NCI-H748 treated with DMSO at 0.1 percent for 48 hours (cell line): ENCODE measurements around the gene PXDC1.

Source experiments
- DNase-seq: peaks from one replicate; lab custom pipeline; 2025; lab: John Stamatoyannopoulos, UW

The PXDC1 gene, protein sequence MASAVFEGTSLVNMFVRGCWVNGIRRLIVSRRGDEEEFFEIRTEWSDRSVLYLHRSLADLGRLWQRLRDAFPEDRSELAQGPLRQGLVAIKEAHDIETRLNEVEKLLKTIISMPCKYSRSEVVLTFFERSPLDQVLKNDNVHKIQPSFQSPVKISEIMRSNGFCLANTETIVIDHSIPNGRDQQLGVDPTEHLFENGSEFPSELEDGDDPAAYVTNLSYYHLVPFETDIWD

DNA sequence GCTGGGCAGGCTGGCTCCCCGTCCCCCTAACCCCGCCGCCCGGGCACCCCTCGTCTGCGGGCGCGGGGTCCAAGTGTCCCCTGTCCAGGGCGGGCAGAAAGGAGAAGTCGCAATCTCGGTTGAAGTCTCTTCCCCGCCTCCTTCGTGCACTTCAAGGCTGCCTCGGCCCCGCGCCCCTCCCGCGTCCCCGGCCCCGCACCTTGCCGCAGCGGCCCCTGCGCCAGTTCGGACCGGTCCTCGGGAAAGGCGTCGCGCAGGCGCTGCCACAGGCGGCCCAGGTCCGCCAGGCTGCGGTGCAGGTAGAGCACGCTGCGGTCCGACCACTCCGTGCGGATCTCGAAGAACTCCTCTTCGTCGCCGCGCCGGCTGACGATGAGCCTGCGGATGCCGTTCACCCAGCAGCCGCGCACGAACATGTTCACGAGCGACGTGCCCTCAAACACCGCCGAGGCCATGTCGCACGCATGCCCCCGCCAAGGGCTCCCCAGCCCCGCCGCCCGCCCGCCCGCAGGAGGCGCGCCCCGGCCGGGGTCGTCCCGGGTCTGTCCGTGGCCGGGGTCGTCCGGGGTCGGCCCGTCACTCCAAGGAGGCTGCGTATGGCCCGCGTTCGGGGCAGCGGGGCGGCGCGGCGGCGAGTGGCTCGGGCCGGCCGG lies at the start of gene PXDC1:
Gene PXDC1 (minus strand): TSS at position 637 of the 653 bp plus-strand sequence. CDS start 182 bp downstream, at position 455.
- no peak for DNase-seq

DNA sequence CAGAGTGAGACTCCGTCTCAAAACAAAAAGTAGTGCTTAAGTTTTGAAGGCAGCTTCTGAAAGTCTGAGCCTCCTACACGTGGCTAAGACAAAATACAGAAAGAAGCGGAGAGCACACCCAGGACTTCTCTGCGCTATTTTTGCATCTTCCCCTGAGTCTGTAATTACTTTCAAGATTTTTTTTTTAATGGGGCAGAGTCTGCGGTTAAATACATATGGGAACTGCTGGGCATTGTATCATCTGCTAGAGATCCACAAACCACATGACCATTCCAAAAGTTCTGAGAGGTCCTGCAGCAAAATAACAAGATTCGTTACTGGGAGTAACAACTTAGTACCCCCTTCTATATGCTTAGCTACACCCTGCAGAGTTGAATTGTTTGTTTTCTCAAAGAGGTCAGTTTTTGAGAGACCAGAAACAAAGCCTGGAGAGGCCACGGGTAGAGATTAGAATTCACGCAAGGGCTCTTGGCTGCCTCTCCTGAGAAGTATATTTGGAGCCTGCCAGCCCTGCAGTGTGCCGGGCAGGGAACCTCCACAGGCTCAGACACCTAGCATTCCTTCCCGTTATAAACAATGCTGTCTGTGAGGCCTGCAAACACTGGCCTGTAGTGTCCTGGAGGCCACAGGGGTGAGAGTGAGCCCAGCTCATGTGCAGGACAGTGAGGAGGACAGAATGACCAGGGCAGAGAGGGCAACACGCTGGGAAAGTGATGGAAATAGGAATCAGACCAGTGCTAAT lies 49.5 kb upstream of the PXDC1 start:
- no peak for DNase-seq

DNA sequence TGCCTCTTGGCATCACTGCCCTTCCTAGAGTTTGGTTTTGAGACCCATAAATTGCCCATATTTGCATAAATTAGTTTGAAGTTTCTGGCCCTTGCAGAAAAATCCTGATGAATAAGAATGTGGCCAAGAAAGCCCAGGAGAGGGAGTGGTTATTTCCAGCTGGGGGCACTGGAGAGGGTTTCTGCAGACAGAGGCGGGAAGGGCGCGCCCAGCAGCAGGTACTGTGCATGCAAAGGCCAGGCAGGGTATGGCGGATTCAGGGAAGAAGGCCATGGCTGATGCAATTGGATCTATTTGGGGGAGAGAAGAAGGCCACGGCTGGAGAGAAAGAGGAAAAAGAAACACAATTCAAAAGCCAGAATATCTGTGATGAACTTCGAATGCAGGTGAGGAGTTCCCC lies 48.2 kb upstream of the PXDC1 start:
- DNase-seq = no peak

DNA sequence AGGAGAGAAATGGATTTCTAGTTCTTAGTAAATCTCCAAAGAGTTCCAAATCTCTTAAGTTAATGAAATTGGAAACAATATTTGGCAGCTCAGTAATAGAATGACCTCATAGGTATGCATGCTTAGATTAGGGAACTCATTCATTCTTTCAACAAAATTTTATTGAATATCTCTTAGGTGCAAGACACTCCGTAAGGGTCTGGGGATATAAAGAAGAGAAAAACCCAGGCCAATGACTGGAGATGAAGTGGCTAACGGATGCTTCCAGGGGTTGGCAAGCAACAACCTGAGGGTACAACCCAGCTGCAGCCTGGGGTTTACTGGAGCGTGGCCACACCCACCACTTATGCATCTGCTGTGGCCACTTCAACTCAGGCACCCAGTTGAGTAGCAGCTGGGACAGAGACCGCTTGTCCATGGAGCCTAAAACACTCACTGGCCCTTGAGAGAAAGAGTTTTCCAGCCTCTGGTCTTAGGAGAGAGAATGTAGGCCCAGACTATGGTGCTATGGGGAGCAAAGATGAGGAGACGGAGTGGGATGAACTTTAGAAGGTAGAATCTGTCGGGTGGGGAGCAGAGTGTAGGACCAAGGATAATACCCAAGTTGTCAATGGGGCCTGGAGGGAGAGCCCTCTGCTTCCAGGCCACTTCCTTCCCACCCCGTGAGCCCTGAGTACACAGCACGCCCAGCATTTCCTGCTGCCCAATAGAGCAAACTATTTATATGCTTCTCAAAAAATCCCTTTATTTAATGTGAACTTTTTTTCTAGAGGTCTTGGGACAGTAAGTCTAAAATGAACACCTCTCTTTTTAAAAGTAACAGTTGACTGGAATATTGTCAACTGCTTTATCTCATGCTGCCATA lies 46.8 kb upstream of the PXDC1 start:
- DNase-seq = peak; percentile 30

DNA sequence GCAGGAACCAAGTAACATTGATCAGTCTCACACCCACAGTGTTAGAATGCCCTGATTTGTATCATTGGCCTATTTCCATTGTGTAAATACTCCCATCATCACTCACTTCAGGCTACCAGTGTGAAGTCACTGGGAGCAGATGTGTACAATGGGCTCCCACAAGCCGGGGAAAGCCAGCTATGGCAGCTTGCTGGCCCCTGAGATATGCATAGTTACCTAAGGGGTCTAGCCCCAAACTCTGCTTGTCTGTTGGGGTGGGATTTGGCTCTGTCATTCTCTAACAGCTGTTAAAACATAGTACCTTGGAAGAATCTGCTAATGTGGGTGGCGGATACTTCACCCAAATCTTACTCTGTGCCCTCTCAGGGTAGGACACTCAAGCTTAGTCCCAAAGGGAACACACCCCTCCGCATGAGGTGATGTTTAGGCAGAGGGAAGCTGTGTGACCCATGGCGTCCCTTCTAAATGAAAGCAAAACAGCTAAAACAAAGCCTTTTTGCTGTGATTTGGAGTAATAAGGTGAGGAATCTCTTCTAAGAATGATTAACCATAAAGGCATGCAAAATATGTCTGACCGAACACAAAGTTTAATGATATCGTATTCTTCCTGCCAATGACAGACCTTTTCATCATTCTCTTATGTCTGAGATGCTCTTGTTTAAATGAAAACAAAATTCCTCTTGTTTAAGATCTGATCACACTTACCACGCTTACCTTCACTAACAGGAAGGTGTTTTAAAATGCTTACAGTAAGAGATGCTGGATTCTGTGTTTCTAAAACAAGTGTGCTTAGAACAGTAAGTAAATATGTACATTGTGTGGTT lies 45.9 kb upstream of the PXDC1 start:
- DNase-seq = no peak

DNA sequence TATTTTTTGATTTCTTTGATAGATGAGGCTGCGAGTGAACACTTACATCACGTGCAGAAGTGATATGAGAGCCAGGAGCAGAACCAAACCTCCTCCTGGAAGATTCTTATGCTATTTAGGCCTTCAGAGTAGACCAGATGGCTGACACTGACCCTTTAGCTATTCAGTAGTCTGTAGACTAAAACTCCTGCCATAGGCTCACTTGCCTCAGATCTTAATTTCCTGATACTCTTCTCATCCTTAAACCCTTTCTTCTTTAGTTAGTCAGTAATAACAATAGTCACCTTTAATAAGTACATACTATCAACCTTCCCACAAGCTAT lies 45.2 kb upstream of the PXDC1 start:
- no peak for DNase-seq

DNA sequence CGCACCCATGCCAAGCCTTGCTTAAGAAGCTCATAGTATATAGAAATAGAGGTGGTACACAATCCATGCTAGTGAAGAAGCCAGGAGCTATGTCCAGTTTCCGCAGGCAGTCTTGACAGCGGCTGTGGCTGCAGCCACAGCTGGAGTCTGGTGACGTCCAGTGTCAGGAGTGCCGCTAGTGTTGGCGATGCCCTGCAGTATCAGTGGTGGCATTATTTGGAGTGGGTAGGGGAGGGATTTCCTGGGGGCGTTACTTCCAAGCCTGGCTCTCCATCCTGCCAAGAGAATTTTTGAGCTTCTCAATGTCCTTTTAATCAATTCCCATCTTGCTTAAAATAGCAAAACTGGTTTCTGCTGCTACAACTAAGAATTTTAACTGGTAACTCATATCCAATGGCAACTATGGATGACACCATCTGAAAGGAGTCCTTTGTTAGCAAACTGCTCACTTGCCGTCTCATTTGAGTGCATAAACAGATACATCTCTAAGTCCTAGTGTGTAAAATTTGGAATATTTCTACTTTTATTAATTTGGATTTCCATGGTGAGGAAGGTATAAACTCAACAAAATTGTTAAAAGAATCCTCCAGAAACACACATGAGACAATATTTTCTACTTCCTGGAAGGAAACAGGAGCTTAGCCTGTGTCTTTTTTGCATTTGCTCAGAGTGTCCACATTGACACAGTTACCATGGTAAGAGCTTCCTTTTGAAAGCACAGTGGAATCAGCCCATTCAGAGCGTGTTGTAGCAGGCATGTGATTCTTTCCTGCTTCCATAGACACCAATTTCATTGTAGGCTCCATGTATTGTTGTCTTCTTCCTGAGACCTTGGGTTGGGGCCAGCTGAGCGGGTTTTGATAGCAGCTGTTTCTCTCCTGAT lies 44.6 kb upstream of the PXDC1 start:
- DNase-seq = peak; percentile 11

DNA sequence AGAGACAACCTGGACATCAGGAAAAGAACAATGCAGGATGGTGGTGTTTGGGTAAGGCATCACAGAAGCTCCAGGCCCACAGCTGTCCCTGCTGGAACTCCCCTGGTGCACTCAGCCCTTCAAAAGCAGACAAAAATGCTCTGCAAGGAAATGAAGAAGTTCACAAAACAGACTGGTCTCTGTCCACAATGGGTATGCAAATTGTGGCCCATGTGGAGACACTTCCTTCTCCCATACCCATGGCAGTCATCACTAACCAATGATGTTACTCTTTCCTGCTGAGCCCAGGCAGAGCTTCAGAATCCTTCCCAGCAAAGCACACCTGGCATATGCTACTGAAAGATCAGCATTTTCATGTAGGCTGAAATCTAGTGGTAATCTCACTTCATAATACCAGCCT lies 42.6 kb upstream of the PXDC1 start:
- DNase-seq = no peak

DNA sequence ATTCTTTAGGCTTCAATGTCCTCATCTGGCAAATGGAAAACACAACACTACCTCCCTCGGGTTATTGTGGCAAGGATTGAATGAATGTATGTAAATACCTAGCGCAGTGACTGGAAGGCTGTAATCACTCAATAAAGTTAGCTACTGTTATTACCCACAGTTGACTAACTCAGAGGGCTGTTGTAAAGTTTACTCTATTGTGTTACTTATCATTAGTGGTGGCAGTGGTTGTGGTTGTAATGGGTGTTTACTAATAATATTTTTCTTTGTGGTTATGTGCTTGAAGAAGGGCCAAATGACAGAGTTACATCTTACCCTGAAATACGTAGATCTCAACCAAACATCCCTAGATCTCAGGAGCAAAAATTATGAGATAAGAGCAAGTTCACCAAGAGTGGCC lies 42.0 kb upstream of the PXDC1 start:
- no peak for DNase-seq

DNA sequence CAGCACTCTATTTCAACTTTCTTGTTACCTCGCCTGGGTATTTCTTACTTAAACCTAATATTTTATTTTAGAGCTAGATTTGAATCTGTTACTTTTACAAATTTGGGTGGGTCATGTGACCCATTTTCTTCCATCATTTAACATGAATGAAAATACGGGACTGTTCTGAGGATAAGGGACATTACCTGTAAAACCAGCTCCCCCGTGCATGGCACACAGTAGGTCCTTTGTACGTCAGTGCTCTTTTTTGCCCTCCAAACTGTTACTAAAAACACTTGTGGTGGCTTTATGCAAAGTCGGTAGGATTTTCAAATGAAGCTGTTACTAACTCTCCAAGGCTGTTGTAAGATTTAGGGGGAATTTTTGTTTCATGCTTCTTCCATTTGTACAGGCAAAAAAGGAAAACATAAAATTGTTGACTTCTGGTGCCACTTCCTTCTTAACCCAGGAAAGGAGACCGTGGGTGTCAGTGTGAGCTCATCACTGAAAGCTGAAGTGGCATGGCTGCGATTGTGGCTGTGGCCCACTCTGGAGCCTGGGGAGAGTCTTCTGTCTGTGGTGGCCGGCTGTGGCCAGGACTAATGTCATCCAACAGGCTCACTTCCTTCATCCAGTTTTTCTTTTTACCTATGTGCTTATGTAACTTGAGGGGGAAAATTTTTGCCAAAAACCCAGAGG lies 40.2 kb upstream of the PXDC1 start:
- no peak for DNase-seq

DNA sequence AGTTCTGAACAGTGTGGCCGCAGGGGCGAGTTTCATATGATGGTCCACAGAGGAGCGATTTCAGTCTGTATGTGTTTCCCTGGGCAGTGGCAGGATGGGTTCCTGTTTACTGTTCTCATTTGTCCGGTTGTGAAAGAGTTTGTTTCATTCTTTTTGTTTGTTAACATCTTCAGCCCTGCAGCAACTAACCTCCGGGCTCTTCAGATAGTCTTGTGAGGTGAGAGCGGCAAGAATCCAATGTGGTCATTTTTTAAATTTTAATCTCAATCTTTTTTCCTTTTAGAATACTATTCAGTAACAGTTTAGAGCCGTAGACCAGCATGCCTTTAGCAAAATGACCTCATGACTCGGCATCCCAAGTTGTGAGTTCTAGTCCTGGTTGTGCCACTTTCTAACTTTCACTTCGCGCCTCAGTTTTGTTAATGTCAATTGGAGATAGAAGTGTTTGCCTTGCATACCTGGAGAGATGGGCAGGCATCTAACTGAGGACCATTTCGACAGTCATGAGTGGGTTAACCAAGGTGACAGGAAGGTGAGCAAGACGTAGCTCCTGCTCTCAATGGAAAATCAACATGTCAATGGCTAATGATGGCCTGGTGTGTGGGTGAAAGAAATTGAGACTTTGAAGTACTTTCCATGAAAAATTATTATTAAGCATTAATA lies 38.5 kb upstream of the PXDC1 start:
- no peak for DNase-seq

DNA sequence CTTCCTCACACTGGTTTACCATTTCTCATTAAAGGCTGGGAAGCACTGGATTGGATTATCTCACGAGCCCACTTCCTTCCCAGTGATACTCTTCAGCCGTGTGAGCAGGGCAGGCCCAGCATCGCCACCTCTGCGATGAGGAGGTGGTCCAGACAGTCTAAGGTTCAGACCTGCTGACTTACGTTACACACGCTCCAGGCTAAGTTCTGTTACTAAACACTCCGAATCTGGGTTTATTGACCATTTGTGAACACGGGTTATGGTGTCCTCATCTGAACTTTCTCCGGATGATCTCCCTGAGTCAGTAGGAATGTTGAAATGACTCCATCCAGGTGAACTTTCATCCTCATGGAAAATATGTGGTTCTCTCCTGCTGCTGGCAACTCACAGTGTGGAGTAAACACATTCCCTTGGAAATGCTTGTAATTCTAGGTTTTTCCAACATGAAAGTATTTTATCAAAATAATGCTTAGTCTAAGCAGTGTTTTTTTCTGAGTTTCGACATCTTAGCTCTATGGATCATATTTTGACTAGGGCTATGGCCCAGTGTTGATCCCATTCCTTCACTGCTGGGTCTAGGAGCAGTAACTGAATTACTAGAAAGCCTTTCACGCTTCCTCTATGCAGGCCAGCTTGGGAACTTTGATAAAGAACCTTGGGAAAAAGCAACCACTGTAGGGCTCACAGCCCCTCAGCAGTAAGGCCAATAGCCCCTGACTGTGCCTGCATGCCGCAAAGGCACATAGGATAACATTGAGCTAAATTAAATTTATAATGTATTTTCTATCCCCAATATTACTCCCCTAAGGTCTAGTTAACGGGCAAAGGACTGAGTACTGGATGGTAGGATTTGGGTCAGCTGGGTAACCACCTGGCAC lies 37.7 kb upstream of the PXDC1 start:
- DNase-seq = no peak

DNA sequence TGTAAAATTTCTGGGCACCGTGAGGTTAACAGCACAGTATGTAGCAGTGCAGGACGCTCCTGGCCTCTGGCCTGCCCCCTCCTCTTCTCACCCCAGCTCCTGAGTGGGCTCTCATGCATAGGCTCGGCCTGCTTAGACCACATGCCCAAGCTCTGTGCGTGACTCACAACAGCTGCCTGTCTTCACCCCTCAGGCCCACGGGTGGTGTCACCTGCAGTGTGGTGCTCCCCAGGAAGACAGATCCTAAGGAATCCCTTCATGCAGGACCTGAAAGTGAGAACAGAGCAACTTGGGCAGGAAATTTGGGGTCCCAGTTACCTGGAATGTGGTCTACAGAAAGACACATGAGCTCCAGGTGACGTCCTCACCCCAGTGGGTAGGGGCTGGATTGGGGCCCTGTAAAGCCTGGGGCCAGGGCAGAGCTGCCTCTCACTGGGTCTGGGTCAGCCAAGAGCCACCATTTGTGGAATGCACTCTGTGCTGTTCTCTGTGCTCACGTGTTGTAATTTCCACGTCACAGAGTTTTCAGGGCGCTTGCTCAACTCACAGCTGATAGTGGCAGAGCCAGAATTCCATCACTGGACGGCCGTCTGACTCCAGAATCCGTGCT lies 37.0 kb upstream of the PXDC1 start:
- no peak for DNase-seq

DNA sequence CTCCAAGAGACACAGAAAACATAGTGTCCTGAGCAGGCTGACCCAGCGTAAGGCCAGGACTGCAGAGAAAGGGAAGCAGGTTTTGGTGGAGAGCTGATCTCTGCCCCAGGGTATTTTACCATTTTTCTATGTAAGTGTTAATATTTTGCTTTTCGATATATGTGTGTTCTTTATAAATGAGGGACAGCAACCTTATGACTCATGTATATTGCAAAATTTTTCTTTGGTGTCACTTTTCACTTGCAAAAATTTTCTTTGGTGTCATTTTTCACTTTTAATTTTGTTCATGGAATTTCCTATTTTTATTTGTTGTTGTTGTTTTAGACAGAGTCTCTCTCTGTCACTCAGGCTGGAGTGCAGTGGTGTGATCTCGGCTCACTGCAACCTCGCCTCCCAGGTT lies 34.6 kb upstream of the PXDC1 start:
- no peak for DNase-seq

DNA sequence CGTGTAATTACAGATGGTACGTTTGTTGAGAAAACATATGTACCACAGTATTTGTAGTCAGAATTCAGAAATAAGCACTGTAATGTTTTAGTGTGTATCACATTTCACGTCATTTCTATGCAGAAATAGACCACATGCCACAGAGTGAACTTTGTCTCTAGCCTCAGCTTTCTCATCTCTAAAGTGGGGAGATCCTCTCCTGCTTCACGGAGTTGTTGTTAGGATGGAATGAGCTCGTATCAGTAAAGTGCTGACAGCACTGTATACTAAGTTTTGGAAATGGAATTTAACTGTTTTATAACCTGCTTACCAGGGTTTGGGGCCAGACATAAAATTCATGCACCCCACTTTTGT lies 34.2 kb upstream of the PXDC1 start:
- no peak for DNase-seq

DNA sequence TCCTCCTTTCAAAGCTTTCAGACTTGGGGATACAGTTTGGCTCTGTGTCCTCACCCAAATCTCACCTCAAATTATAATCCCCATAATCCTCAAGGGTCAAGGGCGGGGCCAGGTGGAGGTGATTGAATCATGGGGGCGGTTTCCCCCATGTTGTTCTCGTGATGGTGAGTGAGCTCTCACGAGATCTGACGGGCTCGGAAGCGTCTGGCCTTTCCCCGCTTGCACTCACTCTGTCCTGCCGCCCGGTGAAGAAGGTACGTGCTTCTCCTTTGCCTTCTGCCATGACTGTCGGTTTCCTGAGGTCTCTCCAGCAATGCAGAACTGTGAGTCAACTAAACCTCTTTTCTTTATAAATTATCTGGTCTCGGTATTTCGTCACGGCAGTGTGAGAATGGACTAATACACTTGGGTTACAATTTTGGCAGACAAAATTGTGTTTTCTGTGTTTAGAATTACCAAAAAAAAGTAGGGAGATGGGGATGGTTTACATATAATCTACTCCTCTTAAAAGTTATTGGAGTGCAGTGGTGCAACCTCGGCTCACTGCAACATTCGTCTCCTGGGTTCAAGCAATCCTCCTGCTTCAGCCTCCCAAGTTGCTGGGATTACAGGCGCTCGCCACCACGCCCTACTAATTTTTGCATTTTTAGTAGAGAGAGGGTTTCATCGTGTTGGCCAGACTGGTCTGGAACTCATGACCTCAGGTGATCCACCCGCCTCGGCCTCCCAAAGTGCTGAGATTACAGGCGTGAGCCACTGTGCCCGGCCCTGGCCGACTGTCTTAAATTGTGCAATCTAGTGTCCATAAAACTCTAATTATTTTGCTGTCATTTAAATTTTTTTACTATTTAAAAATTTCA lies 33.6 kb upstream of the PXDC1 start:
- DNase-seq = no peak

DNA sequence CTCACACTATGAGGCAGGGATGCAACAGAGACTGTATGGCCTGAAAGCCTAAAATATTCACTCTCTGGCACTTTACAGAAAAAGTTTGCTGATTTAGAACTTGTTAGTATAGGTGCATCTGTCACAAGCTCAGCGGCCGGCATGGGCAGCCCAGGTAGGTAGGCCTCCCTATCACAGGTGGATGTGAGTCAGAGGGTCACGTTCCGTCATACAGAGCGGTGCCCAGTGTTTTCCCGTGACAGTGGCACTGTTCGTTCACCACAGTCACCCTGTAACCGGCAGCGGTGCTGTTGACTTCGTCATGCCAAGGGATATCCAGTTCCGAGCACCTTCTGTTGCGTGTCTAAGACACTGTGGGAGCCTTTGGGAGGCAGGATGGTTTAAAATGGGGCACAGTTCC lies 32.9 kb upstream of the PXDC1 start:
- no peak for DNase-seq
